HG03103 (cell line): ENCODE measurements around the gene G3BP2.
"Not testable (repeated sequence)": the region's sequence is repeated elsewhere in the genome, so short reads cannot be mapped to it uniquely, and the experiment has no call there.

Experiments used
- ATAC-seq: cut with Tn5 transposase; IDR thresholded peaks from one replicate; pipeline ENCODE4 v1.9.1; 2021; ENCODE audit warnings: low read depth; ENCODE audit not compliant: unreplicated experiment

The G3BP2 gene

GRCh38 chr4:75685546-75686189, 12.5 kb upstream of the G3BP2 start:
- ATAC-seq = no peak

DNA sequence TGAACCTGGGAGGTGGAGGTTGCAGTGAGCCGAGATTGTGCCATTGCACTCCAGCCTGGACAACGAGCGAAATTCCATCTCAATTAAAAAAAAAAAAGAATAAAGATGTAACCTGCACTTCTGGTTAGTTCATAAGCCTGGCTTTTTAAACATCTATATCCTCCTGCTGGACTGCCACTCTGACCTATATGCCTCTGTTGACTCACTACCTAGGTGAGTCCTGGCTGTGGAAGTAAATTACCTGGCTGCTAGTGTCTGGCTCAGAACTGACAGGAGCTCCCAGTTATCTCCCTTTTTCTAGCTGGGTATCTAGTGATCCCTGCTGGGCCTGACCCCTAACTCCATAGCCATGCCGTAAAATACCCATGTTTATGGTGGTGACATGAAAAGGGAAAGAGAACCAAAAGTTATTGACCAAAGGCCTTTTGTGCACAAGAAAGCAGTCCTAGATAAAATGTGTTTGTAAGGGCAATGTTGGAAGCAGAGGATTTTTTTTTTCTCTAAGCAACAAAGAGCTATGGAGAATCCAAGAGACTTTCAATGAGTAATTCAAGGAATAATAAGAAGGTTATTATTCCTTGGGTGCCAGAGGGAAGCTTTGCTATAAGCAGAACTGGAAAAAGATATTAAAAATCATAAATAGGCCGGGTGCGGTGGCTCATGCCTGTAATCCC, 10.4 kb upstream of the G3BP2 start:
- ATAC-seq = no peak

- ATAC-seq = no peak
Observed at GRCh38 chr4:75679876-75680575, 6.8 kb upstream of the G3BP2 start.

DNA sequence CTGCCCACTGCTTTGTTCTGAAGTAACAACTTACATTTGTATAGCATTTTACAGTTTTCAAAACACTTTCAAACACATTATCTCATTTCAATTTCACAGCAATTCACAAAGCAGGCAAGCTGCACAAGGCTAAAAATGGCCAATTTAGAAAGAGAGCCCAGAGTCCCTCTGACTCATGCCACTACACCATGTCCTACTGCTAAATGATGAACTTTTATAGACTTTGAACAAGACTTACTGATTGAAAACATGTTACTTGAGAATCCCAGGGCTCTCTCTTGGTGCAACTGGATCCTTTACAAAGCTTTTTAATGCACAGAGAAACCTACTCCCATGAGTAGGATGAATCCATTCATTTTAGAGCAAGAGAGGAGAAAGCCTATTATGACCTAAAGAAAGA, 5.8 kb upstream of the G3BP2 start:
- no peak for ATAC-seq

GRCh38 chr4:75678473-75678872, 5.3 kb upstream of the G3BP2 start:
- no peak for ATAC-seq

GRCh38 chr4:75675004-75675531, 1.9 kb upstream of the G3BP2 start:
- no peak for ATAC-seq

- ATAC-seq = no peak
Observed at GRCh38 chr4:75673959-75674328, 733 bp upstream of the G3BP2 start.

DNA sequence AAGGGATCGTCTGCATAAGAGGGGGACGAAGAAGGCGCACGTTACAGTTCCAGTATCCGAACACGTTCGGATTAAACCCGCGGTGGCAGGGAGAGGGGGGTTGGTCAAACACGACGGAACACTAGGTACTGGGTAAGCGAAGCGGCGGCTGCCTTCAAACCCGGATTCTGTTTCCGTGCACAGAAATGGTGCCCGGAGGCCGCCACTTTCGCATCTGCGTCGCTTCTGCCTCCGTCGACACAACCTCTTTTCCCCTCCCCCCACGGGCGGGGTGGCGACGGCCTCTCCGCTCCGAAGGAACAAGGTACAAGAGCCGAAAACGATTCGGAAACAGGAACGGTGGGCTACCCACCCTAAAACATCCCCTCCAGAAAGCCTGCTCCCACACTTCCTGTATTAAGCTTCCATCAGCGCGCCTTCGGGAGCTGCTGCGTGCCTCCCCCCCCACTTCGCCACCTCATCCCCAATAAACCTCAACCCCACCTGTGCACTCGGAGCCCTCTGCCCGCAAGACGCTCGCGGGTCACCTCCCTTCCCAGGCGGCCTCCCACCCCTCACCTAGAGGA, 667 bp downstream of the G3BP2 start:
- no peak for ATAC-seq

- ATAC-seq = no peak
Observed at GRCh38 chr4:75671802-75672421, 1.3 kb downstream of the G3BP2 start.

DNA sequence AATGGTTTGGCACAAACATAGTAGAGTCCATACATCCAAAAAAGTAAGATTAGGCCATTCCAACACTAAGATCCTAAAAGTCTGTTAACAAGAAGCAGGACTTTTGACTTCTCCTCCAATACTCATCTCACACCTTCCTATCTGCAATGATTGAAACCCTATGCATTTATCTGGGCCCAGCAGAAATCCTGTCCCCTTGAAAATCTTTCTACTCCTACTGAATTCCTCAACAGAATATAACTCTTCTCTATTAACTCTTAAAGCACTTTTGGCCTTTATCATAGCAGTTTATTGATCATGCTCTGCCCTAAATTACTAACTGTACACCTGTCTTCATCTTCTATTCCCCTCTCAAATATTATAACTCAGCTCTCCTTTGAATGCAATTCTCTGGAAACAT, 4.6 kb downstream of the G3BP2 start:
- no peak for ATAC-seq

- ATAC-seq = not testable (repeated sequence)
Observed at GRCh38 chr4:75667636-75668035, 5.6 kb downstream of the G3BP2 start.

DNA sequence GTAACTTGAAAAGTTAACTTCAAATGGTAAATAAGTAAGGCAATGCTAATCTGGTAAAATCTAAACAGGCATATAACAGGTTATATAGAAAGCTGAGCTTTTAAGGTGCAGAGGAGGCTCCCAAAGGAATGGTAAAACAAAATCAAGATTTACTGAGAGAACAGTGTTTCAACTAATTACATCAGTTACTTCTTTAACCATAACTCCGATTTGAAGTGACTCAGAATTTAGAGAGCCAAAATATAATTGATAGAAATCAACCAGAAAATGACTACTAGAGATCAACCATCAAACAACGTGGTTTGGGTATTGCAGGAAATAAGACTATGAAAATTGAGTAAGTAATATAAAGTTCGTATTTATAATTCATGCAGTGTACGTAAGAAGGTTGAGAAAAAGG, 6.9 kb downstream of the G3BP2 start:
- no peak for ATAC-seq

- ATAC-seq = not testable (repeated sequence)
Observed at GRCh38 chr4:75664604-75665003, 8.6 kb downstream of the G3BP2 start.

GRCh38 chr4:75662626-75663025, 10.6 kb downstream of the G3BP2 start:
- ATAC-seq = no peak

DNA sequence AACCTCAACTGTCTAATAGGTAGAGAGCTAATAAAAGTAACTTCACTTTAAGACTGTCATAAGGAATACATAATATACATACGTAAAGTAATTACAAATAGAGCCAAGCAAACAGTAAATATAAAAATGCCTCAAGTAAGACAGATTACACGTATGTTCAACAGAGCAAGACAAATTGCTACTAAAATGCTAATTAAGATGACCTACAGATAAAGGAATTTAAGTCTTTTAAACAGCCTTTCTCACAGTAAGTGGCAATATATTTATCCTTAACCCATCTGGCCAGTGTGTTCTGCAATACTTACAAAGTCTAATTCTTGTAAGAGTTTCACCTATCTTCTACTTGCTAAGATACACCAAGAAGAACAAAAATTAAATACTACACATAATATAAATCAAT, 12.7 kb downstream of the G3BP2 start:
- no peak for ATAC-seq

DNA sequence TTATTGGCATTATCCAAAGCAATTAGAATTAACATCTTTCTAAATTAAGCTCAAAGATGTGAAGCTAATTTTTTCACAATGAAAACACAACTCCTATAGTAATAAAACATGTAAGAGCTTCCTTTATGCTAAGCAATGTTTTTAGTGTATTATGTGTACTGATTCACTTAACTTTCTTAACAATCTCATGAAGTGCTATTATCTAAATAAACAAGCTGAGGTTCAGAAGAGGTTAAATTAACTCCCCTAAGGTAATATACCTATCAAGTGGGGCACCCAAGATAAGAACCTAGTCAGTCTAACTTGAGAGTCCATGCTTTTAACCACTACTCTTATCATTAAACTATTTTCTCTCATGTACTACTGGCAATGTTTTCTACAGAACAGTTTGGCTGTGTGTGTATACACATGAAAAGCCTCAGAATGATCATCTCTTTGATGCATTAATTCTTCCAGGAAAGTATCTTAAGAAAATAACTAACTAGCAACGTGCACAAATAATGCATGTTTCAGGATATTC, 13.6 kb downstream of the G3BP2 start:
- no peak for ATAC-seq

DNA sequence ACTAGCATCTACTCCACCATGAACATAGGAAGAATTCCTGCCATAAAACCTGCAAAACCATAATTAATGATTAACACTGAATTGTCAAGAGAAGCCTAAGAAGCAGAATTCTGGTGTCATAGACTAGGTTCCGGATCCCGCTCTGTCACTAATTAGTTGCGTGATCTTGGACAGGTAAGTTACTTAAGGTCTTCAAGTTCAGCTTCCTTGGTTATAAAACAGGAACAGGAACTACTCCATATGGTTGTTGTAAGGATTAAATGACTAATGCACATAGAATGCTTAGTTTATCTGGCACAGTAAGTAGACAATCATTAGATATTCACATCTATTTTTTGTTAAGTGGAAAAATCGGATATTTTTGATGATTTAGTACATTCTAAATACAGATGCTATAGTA, 14.3 kb downstream of the G3BP2 start:
- ATAC-seq = no peak

DNA sequence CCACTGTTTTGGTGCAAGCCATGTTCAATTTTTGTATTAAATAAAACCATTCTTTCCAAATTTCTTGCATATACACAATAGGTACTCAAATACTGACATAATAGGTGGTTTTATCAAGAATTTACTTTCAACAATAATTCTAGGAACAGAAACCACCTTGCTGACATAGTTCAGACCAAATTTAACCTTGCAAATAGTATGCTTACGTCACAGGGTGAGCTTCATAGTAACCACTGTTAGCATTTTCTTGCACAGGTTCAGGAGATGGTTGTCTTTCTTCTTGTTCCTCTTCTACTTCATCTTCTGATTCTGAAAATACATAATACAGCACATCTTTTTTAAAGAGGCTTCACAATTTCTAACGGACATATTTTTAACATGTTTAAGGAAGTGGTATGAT, 17.6 kb downstream of the G3BP2 start:
- ATAC-seq = no peak

- ATAC-seq = no peak
Observed at GRCh38 chr4:75654905-75655304, 18.3 kb downstream of the G3BP2 start.

GRCh38 chr4:75653845-75654503, 19.2 kb downstream of the G3BP2 start:
- no peak for ATAC-seq
